Middle frontal gyrus (tissue), 1 donor: ENCODE data around the gene ZCCHC4.

Experiments used
- DNase-seq: peaks from one replicate; pipeline ENCODE4 v3.0.0-alpha.2; 2015; ENCODE audit warnings: low spot score; ENCODE audit errors: extremely low spot score

ZCCHC4 gene

GRCh38 chr4:25377572-25378436 is 65.2 kb downstream of the ZCCHC4 start:
- no peak for DNase-seq

DNA sequence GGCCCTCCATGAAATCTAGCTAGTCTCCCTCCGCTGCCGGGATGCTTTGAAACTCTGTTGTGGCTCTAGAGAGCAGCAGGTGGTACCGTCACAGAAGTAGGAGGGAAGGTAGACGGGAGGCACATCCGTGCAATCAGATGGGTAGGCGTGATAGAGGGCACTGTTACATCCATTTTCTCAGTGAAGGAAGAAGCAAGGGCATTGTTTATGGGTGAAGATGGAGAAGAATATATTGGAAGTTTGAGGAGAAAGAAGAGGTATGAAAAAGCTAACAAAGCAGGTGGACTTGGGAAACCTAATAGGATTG is 65.8 kb downstream of the ZCCHC4 start:
- no peak for DNase-seq

GRCh38 chr4:25379591-25379990 is 67.0 kb downstream of the ZCCHC4 start:
- no peak for DNase-seq

DNA sequence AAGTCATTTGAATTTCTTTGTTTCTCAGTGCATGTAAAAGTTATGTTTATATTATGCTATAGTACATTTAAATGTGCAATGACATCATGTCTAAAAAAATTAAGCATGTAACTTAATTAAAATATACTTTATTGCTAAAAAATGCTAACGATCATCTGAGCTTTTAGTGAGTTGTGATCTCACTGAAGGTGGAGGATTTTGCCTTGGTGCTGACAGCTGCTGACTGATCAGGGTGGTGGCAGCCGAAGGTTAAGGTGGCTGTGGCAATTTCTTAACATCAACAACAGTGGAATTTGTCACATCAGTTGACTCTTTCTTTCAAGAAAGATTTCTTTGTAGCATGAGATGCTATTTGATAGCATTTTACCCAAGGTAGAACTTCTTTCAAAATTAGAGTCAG is 71.1 kb downstream of the ZCCHC4 start:
- DNase-seq: no peak

DNA sequence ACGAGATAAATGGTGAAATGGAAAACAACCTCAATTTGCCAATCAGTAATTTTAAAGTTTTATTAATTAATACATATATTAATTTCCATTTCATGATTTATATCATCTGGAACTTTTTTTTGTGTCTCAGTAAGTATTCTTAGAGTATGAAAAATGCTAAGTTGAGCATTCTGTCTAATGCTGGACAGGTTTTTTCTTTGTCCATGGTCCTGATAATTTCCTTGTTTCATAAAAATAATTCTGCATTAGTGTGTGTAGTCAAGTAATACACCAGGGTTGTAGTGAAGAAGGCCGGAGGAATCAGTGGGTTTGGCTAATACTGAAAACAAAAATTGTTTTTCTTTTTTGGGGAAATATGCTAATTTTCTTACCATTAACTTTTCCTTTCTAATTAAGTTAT is 74.4 kb downstream of the ZCCHC4 start:
- no peak for DNase-seq

GRCh38 chr4:25397305-25397704 is 84.7 kb downstream of the ZCCHC4 start:
- no peak for DNase-seq

GRCh38 chr4:25399510-25399909 is 86.9 kb downstream of the ZCCHC4 start:
- DNase-seq: no peak

DNA sequence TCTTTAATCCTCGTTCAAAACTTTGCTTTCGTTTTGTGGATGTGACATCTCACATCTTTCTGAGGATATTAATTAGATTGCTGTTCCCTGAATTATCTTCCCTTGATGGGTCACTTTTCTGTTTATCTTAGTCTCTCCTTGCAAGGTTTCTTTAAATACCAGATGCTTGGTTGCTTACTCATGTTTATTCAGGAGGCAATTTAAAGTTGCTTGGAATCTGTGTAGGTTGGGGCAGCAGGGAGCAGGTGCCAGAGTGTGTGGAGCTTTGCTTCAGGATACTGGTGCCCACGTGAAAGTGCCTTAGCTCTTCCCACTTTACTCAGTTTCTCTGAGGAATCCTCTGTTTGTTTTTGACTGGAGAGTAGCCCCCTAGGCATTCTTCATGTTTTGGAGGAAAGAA is 88.5 kb downstream of the ZCCHC4 start:
- no peak for DNase-seq

GRCh38 chr4:25402521-25402920 is 89.9 kb downstream of the ZCCHC4 start:
- no peak for DNase-seq

- DNase-seq: no peak
Measured at GRCh38 chr4:25403699-25404098, 91.1 kb downstream of the ZCCHC4 start.

GRCh38 chr4:25405453-25405852 is 92.9 kb downstream of the ZCCHC4 start:
- DNase-seq: no peak

DNA sequence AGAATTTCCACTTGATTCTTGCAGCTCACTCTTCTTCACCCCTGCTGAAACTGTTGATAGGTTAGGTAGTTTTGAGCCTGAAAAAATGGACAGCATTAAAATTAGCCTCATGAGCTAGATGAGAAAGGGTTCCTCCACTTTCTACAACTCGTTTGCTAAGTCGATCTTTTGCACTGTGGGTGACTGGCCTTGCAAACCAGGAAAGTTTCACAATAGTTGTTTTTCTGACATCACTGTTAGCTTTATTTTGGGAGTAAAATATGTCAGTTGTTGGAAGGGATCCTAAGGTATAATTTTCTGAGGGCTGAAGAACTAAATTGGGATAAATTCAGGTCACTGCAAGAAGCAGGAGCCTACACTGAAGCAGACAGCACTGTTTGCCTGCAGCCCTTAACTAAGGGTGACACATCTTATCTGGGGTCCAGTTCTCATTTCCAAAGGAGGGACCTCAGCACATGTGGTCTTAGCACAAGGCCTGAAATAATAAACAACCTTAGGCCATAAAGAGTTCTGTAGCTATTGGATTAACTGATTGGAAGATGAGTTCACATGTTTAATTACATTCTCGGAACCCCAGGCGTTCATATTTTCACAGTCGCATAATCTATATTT is 93.6 kb downstream of the ZCCHC4 start:
- DNase-seq: no peak

DNA sequence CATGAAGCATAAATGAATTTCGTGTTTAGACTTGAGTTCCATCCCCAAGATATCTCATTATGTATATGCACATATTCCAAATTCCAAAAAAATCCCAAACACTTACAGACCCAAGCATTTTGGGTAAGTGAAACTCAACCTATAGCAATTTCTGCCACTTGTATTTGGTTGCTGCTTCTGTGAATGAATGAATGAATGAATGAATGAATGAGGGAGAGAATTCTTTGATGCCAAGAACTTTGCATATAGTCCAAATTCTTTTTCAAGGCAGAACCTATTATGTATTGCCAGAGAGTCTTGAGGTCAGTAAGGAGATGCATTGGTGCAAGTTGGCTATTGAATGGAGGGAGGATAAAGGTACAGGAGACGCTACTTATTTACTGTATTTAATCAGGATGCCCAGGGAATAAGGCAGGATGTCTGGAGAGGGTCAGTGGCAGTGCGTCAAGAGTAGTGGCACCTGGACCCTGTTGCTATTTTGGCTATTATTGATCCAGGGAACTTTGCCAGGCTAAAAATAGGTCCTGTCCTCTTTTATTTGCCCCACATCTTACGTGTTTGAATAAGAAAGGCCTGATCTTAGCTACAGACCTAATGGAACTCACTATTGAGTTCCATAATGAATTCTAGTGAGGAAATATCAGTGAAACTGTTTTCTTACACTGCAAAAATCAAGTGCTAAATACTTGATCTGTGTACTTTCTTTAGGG is 98.4 kb downstream of the ZCCHC4 start:
- no peak for DNase-seq

DNA sequence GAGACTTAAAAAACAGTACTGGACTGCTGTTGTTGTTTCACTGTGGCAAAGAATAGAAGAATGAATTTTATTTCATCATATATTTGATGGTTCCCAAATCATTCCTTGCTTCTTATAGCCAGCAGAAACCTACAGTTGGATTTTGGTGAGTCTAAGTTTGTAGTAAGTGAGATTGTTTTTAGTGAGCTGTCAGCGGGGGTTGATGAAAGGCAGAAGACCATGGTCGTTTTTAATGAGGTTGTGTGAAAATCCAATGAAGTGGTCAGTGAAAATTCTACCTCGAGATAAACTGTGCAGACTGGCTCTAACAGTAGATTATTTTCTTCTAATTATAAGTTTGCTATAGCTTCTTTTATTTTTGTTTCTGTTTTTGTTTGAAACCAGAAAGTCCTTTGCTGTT is 100.7 kb downstream of the ZCCHC4 start:
- DNase-seq: no peak

DNA sequence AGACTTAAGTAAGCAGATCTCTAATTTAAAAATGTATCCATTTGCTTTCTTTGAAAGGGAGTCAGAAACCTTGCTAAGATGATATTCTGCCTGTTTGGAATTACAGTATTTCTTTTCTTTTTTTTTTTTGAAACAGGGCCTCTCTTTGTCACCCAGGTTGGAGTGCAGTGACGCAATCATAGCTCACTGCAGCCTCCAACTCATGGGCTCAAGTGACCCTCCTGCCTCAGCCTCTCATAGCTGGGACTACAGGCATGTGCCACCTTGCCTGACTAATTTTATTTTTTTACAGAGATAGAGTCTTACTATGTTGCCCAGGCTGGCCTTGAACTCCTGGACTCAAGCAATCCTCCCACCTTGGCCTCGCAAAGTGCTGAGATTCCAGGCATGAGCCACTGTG is 104.4 kb downstream of the ZCCHC4 start:
- DNase-seq: no peak
